ENCODE measurements around the gene NLGN1. TPM values are rescaled to one million over a fixed set of nuclear protein-coding genes. Genes with fewer than 3 reads are reported as not detected.

NLGN1 gene
- polyA plus RNA-seq, 3 donors, result 2.2 to 4.8 (median 2.2) TPM

GRCh38 chr3:173891272-173892100 is 493.9 kb downstream of the NLGN1 start:
- no peak for DNase-seq (ENCODE audit: low read depth in 3 of 3, low spot score in 2 of 3)

GRCh38 chr3:173892547-173892946 is 495.0 kb downstream of the NLGN1 start:
- DNase-seq (ENCODE audit: low read depth in 3 of 3, low spot score in 2 of 3), result no peak

- no peak for DNase-seq (ENCODE audit: low read depth in 3 of 3, low spot score in 2 of 3)
Observed at GRCh38 chr3:173893066-173893465, 495.5 kb downstream of the NLGN1 start.

- DNase-seq (ENCODE audit: low read depth in 3 of 3, low spot score in 2 of 3), result no peak
Observed at GRCh38 chr3:173893835-173894234, 496.3 kb downstream of the NLGN1 start.

- no peak for DNase-seq (ENCODE audit: low read depth in 3 of 3, low spot score in 2 of 3)
Observed at GRCh38 chr3:173897631-173898030, 500.1 kb downstream of the NLGN1 start.

- no peak for DNase-seq (ENCODE audit: low read depth in 3 of 3, low spot score in 2 of 3)
Observed at GRCh38 chr3:173901649-173902048, 504.1 kb downstream of the NLGN1 start.

- DNase-seq (ENCODE audit: low read depth in 3 of 3, low spot score in 2 of 3), result no peak
Observed at GRCh38 chr3:173902401-173902800, 504.9 kb downstream of the NLGN1 start.

GRCh38 chr3:173902871-173903270 is 505.3 kb downstream of the NLGN1 start:
- no peak for DNase-seq (ENCODE audit: low read depth in 3 of 3, low spot score in 2 of 3)

- no peak for DNase-seq (ENCODE audit: low read depth in 3 of 3, low spot score in 2 of 3)
Observed at GRCh38 chr3:173905381-173905780, 507.8 kb downstream of the NLGN1 start.

GRCh38 chr3:173911446-173911845 is 513.9 kb downstream of the NLGN1 start:
- DNase-seq (ENCODE audit: low read depth in 3 of 3, low spot score in 2 of 3), result no peak

- DNase-seq (ENCODE audit: low read depth in 3 of 3, low spot score in 2 of 3), result no peak
Observed at GRCh38 chr3:173912126-173912525, 514.6 kb downstream of the NLGN1 start.

GRCh38 chr3:173913397-173913796 is 515.9 kb downstream of the NLGN1 start:
- DNase-seq (ENCODE audit: low read depth in 3 of 3, low spot score in 2 of 3), result no peak

- DNase-seq (ENCODE audit: low read depth in 3 of 3, low spot score in 2 of 3), result no peak
Observed at GRCh38 chr3:173913974-173914421, 516.5 kb downstream of the NLGN1 start.

GRCh38 chr3:173916799-173917198 is 519.3 kb downstream of the NLGN1 start:
- DNase-seq (ENCODE audit: low read depth in 3 of 3, low spot score in 2 of 3), result no peak

- DNase-seq (ENCODE audit: low read depth in 3 of 3, low spot score in 2 of 3), result no peak
Observed at GRCh38 chr3:173920386-173920785, 522.8 kb downstream of the NLGN1 start.

- no peak for DNase-seq (ENCODE audit: low read depth in 3 of 3, low spot score in 2 of 3)
Observed at GRCh38 chr3:173921732-173922131, 524.2 kb downstream of the NLGN1 start.

GRCh38 chr3:173923204-173923603 is 525.7 kb downstream of the NLGN1 start:
- DNase-seq (ENCODE audit: low read depth in 3 of 3, low spot score in 2 of 3), result no peak

- DNase-seq (ENCODE audit: low read depth in 3 of 3, low spot score in 2 of 3), result no peak
Observed at GRCh38 chr3:173930251-173930650, 532.7 kb downstream of the NLGN1 start.

GRCh38 chr3:173932624-173933023 is 535.1 kb downstream of the NLGN1 start:
- DNase-seq (ENCODE audit: low read depth in 3 of 3, low spot score in 2 of 3), result no peak

- DNase-seq (ENCODE audit: low read depth in 3 of 3, low spot score in 2 of 3), result no peak
Observed at GRCh38 chr3:173933113-173933512, 535.6 kb downstream of the NLGN1 start.

GRCh38 chr3:173936316-173936715 is 538.8 kb downstream of the NLGN1 start:
- no peak for DNase-seq (ENCODE audit: low read depth in 3 of 3, low spot score in 2 of 3)

- DNase-seq (ENCODE audit: low read depth in 3 of 3, low spot score in 2 of 3), result peak in 2 of 3 donors; percentile 38 to 41
Observed at GRCh38 chr3:173938159-173938558, 540.6 kb downstream of the NLGN1 start.

GRCh38 chr3:173938616-173939015 is 541.1 kb downstream of the NLGN1 start:
- DNase-seq (ENCODE audit: low read depth in 3 of 3, low spot score in 2 of 3), result no peak
